Activated CD4-positive, alpha-beta memory T cell treated with anti-CD3 and anti-CD28 coated beads, Interleukin-2, amount 10 ng/mL, durations not matched to agents 7 days and 5 days (primary cell): ENCODE measurements around the gene EIF2AK2. TPM values are rescaled to one million over a fixed set of nuclear protein-coding genes. Genes with fewer than 3 reads are reported as not detected.

ENCODE experiments used
- CTCF ChIA-PET: fragments of 350-600 bp; sonication (Branson Sonifier 250); formaldehyde crosslinking; loops from one replicate; lab custom pipeline; 2021; ENCODE audit warnings: antibody characterized with exemption, inconsistent platforms; lab: Charles Lee
- POLR2A ChIA-PET: fragments of 350-600 bp; sonication (Branson Sonifier 250); formaldehyde crosslinking; loops from one replicate; lab custom pipeline; 2021; ENCODE audit warnings: antibody characterized with exemption; lab: Charles Lee
- DNase-seq: peaks from one replicate; pipeline ENCODE4 v3.0.0-alpha.2; 2020
- H3K27ac Mint-ChIP-seq: one replicate; pipeline ENCODE4 v1.8.0; 2021; ENCODE audit warnings: mild to moderate bottlenecking, mixed read lengths
- H3K27me3 Mint-ChIP-seq: one replicate; pipeline ENCODE4 v1.8.0; 2021; ENCODE audit warnings: mixed read lengths
- H3K36me3 Mint-ChIP-seq: one replicate; pipeline ENCODE4 v1.8.0; 2021; ENCODE audit warnings: low read depth, mixed read lengths
- H3K4me1 Mint-ChIP-seq: one replicate; pipeline ENCODE4 v1.8.0; 2021; ENCODE audit warnings: mixed read lengths
- H3K4me3 Mint-ChIP-seq: one replicate; pipeline ENCODE4 v1.8.0; 2021; ENCODE audit warnings: mild to moderate bottlenecking, mixed read lengths
- H3K9me3 Mint-ChIP-seq: one replicate; pipeline ENCODE4 v1.8.0; 2021; ENCODE audit warnings: mixed read lengths
- total RNA-seq, 2 experiments: library from RNA; stranded (reverse); gene quantifications; one replicate each; pipeline ENCODE4 v1.2.3, GENCODE V29; 2021

The EIF2AK2 gene
- total RNA-seq, 2 experiments from 2014 or later: 136 to 142 TPM

DNA sequence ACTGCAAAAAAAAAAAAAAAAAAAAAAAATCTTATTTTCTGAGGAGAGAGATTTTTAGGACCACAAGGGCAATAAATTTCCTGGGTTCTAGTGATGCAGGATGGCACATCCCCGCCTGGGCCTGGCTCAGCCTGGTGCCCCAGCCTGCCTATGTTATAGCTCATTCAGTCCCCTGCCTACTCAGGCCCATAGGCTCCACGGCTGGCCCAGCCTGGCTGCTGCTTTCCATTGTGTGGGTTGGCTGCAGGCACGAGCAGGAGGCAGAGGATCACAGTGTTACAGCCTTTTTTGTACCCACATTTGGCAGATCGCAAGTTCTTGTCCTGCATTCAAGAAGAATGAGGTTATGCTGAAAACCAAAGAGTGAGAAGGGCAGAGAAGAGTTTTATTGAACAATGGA, 34.5 kb upstream of the EIF2AK2 start:
- H3K36me3 Mint-ChIP-seq: peaks cover under 1% of the 10 kb centered on the region
- DNase-seq: no peak
- peaks cover 11% of the 10 kb centered on the region for H3K27me3 Mint-ChIP-seq
- no peaks in the 10 kb centered on the region for H3K9me3 Mint-ChIP-seq
- H3K4me1 Mint-ChIP-seq: peaks cover 8% of the 10 kb centered on the region
- POLR2A ChIA-PET: interaction anchor here (2.2 kb wide), 1 partner anchor 35 kb away, joined by 5 read pairs; the partner anchor contains the start of gene EIF2AK2
- no peak overlapping the region for H3K4me3 Mint-ChIP-seq
- CTCF ChIA-PET: interaction anchor here (0.7 to 0.8 kb wide), 2 partner anchors 34 to 93 kb away, joined by 3 to 5 read pairs; partner anchors contain the start of gene EIF2AK2
- no peak overlapping the region for H3K27ac Mint-ChIP-seq

DNA sequence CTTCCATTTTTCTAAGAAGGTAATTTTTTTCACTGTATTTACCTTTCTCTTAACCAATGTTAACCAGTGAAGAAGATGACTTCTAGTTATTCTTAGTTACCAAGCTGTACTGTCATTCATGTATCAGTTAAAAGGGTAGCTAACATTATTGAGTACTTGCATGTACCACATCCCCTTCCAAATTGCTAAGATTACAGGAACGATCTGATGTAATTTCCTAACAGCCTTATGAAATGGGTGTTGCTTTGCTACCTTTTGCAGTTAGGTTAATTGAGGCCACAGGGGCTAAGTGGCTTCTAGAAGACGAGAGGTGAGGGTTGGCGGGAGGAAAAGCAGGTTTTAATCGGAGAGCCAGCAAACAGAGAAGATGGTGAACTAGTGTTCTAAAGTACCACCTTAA, 33.5 kb upstream of the EIF2AK2 start:
- Mint-ChIP-seq H3K9me3 (no peaks in the 10 kb centered on the region), H3K27ac (no peak overlapping the region), H3K27me3 (peaks cover 15% of the 10 kb centered on the region), H3K4me3 (no peak overlapping the region), H3K36me3 (no peaks in the 10 kb centered on the region), H3K4me1 (peaks cover 7% of the 10 kb centered on the region)
- ChIA-PET CTCF (no interaction called here), POLR2A (interaction anchor here (2.2 kb wide), 1 partner anchor 34 kb away, joined by 5 read pairs; the partner anchor contains the start of gene EIF2AK2)
- no peak for DNase-seq

DNA sequence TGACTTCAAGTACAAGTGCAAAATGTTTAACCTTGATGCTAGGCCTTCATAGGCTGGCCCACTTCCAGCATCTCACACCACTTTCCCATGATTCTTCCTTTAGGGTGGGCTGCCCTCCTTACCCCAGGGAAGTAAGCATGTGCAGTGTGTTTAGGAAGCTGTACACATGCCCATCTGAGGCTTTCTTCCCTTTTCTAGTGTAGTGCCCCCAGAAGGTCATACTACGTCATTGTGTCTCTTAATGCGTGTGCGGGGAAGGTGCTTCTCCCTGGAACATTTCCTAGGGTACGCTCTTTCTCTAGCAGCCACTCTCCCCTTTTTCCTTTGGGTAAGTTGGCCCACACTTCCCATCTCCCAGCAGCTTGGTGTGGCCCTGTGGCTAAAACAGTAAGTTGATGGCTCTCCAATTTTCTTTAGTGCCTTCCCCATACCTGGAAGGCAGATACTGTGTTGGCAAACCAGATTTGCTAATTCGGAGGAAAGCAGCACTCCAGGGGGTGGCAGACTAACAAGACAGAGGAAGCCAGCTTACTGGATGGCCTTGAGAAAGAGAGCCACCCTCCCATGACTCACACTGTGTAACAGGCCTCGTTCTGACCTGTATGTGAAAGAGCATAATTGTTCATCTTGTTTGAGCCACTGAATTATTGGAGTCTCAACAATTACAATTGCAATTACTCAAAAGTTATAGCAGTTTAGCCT, 32.8 kb upstream of the EIF2AK2 start:
- no peak for DNase-seq
- CTCF ChIA-PET: interaction anchor here (0.6 kb wide), 1 partner anchor 10 kb away, joined by 3 read pairs; no protein-coding TSS in a partner anchor
- Mint-ChIP-seq H3K9me3 (no peaks in the 10 kb centered on the region), H3K4me1 (peaks cover 7% of the 10 kb centered on the region), H3K27ac (no peak overlapping the region), H3K27me3 (peaks cover 18% of the 10 kb centered on the region), H3K36me3 (no peaks in the 10 kb centered on the region), H3K4me3 (no peak overlapping the region)
- POLR2A ChIA-PET: interaction anchor here (2.2 kb wide), 1 partner anchor 33 kb away, joined by 5 read pairs; the partner anchor contains the start of gene EIF2AK2

DNA sequence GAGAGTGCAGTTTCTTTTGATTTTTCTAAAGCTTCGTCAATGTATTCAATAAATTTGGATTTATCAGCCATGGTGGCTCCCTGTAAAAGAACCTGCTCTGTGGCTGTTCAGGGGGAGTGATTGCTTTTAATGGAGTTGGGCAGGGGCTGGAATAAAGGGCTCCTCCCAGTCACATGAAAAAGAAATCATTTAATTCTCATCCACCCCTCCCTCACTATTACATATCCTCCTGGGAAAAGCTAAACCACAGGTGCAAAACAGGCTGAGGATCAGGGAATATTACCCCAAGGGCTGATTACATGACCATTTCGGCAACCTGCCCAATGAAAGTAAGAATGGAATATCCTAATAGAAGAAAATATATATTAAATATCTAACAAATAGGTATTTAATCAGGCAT, 31.8 kb upstream of the EIF2AK2 start, which contains the start of gene SULT6B1:
Gene SULT6B1 (minus strand): TSS at position 101 of the 400 bp plus-strand sequence. CDS start 30 bp downstream, at position 71.
- peaks cover 18% of the 10 kb centered on the region for H3K27me3 Mint-ChIP-seq
- H3K36me3 Mint-ChIP-seq: no peaks in the 10 kb centered on the region
- no peak within 1 kb of the TSS for H3K4me3 Mint-ChIP-seq
- no peaks in the 10 kb centered on the region for H3K9me3 Mint-ChIP-seq
- H3K27ac Mint-ChIP-seq: no peak within 1 kb of the TSS
- ChIA-PET POLR2A (no interaction called here), CTCF (no interaction called here)
- peaks cover 7% of the 10 kb centered on the region for H3K4me1 Mint-ChIP-seq
- DNase-seq: no peak

DNA sequence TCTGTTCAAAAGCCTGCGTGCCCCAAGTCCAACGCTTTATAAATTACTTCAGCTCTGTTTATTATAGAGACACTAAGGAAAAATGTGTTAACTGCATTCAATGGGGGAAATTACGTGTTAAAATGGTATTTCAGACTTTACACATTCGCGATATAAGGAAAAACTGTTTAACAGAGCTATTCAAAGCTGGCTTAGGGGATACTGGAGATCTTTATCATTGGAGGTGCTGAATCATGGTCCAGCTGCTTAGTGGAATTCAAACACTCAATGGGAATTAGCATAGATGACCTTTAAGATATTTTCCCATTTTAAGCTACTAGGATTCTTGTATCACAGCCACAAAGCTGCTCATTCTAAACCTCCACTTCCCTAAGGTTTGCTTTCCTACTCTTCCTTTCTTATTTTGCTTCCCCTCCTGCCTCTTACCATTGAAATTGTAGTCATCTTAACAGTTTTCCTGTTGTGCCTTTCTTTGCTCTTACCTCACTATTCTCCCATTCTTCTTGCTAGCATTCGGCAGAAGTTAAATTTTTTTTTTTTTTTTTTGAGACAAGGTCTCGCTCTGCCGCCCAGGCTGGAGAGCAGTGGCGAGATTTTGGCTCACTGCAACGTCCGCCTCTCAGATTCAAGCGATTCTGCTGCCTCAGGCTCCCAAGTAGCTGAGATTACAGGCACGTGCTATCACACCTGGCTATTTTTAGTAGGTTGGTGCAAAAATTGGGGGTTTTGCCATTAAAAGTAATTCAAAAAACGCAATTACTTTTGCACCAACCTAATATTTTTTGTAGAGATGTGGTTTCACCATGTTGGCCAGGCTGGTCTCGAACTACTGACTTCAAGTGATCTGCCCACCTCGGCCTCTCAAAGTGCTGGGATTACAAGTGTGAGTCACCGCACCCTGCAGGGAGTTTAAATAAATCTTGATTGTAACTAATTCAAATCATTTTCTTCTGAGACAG, 25.2 kb upstream of the EIF2AK2 start:
- H3K27ac Mint-ChIP-seq: no peak overlapping the region
- POLR2A ChIA-PET: no interaction called here

DNA sequence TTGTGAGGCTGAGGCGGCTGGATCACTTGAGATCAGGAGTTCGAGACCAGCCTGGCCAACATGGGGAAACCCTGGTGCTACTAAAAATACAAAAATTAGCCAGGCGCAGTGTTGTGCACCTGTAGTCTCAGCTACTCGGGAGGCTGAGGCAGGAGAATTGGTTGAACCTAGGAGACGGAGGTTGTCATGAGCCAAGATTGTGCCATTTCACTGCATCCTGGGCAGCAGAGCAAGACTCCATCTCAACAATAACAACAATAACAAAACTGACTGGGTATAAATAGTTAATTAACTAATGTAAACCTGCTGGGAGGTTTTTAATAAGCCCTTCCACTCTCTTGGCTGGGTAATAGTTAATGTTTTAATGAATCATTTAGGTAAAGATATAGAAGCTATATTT, 23.9 kb upstream of the EIF2AK2 start:
- H3K27me3 Mint-ChIP-seq: peaks cover 33% of the 10 kb centered on the region
- H3K4me3 Mint-ChIP-seq: no peak overlapping the region
- ChIA-PET CTCF (no interaction called here), POLR2A (no interaction called here)
- H3K36me3 Mint-ChIP-seq: no peaks in the 10 kb centered on the region
- no peak overlapping the region for H3K27ac Mint-ChIP-seq
- no peaks in the 10 kb centered on the region for H3K4me1 Mint-ChIP-seq
- DNase-seq: no peak
- no peaks in the 10 kb centered on the region for H3K9me3 Mint-ChIP-seq

More for the DNA sequence above, 25.2 kb upstream of the EIF2AK2 start:
- no peak for DNase-seq
- Mint-ChIP-seq H3K4me3 (no peak overlapping the region), H3K9me3 (no peaks in the 10 kb centered on the region), H3K4me1 (no peaks in the 10 kb centered on the region), H3K36me3 (no peaks in the 10 kb centered on the region), H3K27me3 (peaks cover 36% of the 10 kb centered on the region)
- CTCF ChIA-PET: interaction anchor here (0.8 to 0.9 kb wide), 2 partner anchors 15 to 214 kb away, joined by 3 read pairs; no protein-coding TSS in a partner anchor

DNA sequence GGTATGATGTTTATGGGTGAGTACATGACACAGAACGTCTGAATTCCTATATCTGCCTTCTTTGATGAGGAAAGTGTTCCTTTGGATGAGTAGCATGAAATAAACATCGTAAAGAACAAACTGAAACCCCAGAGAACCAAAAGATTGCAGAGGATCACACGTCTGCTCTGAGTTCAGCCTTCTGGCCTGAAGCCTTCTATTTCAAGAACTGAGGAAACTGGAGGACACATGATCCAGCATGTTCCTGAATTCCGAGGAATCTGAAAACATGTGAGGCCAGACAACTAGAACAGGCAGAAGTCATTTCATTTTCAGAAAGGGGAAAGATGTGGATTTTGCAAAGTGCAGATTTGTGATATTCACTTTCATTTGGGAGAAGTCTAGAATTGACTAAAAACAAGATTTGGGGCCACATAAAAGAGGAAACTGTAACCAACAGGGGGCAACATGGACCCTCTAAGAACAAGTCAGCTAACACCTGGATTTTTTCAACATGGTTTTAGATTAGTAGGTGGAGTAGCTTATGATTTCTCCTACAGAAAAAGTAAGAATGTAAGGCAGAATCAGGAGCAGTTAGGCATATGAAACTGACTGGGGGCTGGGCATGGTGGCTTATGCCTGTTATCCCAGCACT, 23.3 kb upstream of the EIF2AK2 start:
- H3K9me3 Mint-ChIP-seq: no peaks in the 10 kb centered on the region
- H3K27ac Mint-ChIP-seq: no peak overlapping the region
- ChIA-PET CTCF (no interaction called here), POLR2A (interaction anchor here (1.3 kb wide), 1 partner anchor 17 kb away, joined by 6 read pairs; the partner anchor contains the start of gene CEBPZOS)
- H3K27me3 Mint-ChIP-seq: peaks cover 33% of the 10 kb centered on the region
- DNase-seq: no peak
- no peaks in the 10 kb centered on the region for H3K36me3 Mint-ChIP-seq
- H3K4me1 Mint-ChIP-seq: no peaks in the 10 kb centered on the region
- H3K4me3 Mint-ChIP-seq: no peak overlapping the region

DNA sequence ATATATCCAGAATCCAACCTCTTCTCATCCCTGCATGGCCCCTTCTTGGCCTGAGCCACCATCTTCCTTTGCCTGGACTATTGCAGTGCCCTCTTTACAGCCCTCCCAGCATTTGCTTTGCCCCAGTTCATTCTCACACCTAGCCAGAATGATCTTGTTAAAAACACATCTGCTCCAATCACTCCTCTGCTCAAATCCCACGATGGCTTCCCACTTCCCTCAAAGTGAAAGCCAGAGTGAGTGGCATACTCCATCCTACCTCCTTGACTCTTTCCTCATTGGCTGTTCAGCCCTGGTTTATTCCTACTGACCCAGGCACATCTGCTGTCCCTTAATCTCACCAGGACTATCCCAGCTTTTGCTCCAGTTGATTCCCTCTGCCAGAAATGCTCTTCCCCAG, 17.0 kb upstream of the EIF2AK2 start:
- ChIA-PET POLR2A (no interaction called here), CTCF (no interaction called here)
- no peaks in the 10 kb centered on the region for H3K36me3 Mint-ChIP-seq
- no peak overlapping the region for H3K27ac Mint-ChIP-seq
- no peak for DNase-seq
- H3K27me3 Mint-ChIP-seq: peaks cover 8% of the 10 kb centered on the region
- no peaks in the 10 kb centered on the region for H3K4me1 Mint-ChIP-seq
- H3K4me3 Mint-ChIP-seq: no peak overlapping the region
- no peaks in the 10 kb centered on the region for H3K9me3 Mint-ChIP-seq

DNA sequence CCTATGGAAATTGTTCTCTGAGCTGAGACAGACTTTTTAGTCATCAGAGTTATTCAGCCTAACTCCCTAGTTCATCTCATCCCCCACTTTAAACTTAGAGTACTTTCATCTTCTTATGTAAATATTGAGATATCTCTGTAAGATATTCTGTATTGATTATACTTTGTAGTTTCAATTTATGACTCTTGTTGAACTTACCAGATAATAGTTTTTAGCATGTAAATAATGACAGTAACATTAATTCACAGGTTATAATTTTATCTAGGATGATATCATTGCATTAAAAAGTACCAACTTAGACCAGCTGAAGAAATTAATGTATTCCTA, 14.8 kb upstream of the EIF2AK2 start:
- CTCF ChIA-PET: no interaction called here
- H3K4me3 Mint-ChIP-seq: no peak overlapping the region

DNA sequence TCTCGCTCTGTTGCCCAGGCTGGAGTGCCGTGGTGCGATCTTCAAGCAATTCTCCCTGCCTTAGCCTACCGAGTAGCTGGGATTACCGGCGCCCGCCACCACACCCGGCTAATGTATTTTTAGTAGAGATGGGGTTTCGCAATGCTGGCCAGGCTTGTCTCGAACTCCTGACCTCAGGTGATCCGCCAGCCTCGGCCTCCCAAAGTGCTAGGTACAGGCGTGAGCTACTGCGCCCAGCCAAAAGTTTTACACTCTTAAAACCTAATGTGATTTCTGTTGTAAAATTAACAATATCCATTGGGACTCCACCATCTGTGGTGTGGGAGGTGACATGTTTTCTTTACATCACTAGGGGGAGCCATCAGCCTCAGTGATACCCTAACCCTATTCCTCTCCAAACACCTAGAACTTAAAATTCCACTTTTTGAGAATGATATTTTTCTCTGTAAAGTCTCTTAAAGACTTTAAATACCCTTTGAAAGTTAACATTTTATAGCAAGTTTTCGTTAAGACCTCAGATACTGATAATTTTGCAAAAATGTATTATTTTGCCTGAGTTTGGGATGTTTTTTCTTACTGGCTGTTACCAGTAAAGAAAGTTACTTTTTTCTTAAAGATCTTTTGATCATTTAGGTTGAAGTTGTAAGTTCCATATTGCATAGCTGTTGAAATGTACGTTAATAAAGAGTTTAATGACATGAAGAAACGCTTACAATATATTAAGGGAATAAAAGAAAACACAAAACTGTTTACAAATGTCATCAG, 11.6 kb upstream of the EIF2AK2 start:
- Mint-ChIP-seq H3K4me1 (no peaks in the 10 kb centered on the region), H3K27me3 (peaks cover under 1% of the 10 kb centered on the region), H3K4me3 (no peak overlapping the region), H3K9me3 (peaks cover 14% of the 10 kb centered on the region), H3K27ac (no peak overlapping the region), H3K36me3 (peaks cover 8% of the 10 kb centered on the region)
- POLR2A ChIA-PET: interaction anchor here (1.1 kb wide), 1 partner anchor 12 kb away, joined by 3 read pairs; the partner anchor contains the start of gene EIF2AK2
- no peak for DNase-seq
- CTCF ChIA-PET: interaction anchor here (0.6 to 2.5 kb wide), 14 partner anchors 8 to 1106 kb away, joined by 3 to 12 read pairs (median 3); partner anchors contain the start of genes CEBPZ, CEBPZOS, EIF2AK2 and NDUFAF7

More for the DNA sequence above, 14.8 kb upstream of the EIF2AK2 start:
- no peak for DNase-seq
- Mint-ChIP-seq H3K9me3 (no peaks in the 10 kb centered on the region), H3K27me3 (peaks cover 4% of the 10 kb centered on the region), H3K36me3 (no peaks in the 10 kb centered on the region), H3K4me1 (no peaks in the 10 kb centered on the region), H3K27ac (no peak overlapping the region)
- POLR2A ChIA-PET: no interaction called here

DNA sequence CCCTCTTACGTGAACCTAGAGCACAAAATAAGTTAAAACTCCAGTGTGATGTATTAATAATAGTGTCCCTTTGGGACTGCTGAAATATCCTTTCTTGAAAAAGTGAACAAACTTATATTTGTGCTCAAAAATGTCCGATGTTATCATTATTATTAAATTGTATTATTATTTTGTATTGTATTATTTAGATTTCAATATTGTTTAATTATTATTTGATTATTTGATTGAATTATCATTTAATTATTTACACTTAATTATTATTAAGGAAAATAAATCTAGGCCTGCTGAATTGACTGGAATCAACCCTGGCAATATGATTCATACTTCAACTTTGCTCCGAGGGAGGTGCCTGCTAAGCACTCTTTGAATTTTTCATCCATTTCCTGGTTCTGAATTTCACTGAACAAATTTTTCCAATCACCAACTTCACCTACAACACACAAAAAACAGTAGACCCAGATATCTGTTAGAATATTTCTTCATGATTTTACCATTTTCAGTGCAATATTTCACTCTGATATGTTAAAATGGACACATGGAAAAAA, 10.9 kb upstream of the EIF2AK2 start:
- H3K27ac Mint-ChIP-seq: peak overlapping the region; percentile 35
- H3K4me1 Mint-ChIP-seq: no peaks in the 10 kb centered on the region

More for the DNA sequence above, 10.9 kb upstream of the EIF2AK2 start:
- POLR2A ChIA-PET: interaction anchor here (1.4 kb wide), 1 partner anchor 10 kb away, joined by 4 read pairs; the partner anchor contains the start of gene EIF2AK2
- CTCF ChIA-PET: interaction anchor here (0.6 to 2.4 kb wide), 5 partner anchors 10 to 151 kb away, joined by 3 to 12 read pairs (median 3); partner anchors contain the start of gene EIF2AK2
- H3K36me3 Mint-ChIP-seq: peaks cover 8% of the 10 kb centered on the region
- DNase-seq: no peak
- peaks cover 14% of the 10 kb centered on the region for H3K9me3 Mint-ChIP-seq
- no peaks in the 10 kb centered on the region for H3K27me3 Mint-ChIP-seq
- no peak overlapping the region for H3K4me3 Mint-ChIP-seq
